CD4-positive, alpha-beta T cell (primary cell): ENCODE results near the gene ZC3H14. TPM values are rescaled to one million over a fixed set of nuclear protein-coding genes. Genes with fewer than 3 reads are reported as not detected.

Experiments used
- ATAC-seq: fragments of 200-7000 bp; cut with Tn5 transposase; one replicate; pipeline ENCODE4 v1.10.0; 2022; ENCODE audit warnings: mild to moderate bottlenecking; ENCODE audit not compliant: poor library complexity
- CTCF ChIA-PET: fragments of 350-600 bp; sonication (Branson Sonifier 250); formaldehyde crosslinking; loops from one replicate; lab custom pipeline; 2021; ENCODE audit warnings: antibody characterized with exemption, inconsistent platforms; lab: Charles Lee
- POLR2A ChIA-PET: fragments of 350-600 bp; sonication (Branson Sonifier 250); formaldehyde crosslinking; loops from one replicate; lab custom pipeline; 2021; ENCODE audit warnings: antibody characterized with exemption, inconsistent platforms; lab: Charles Lee
- DNase-seq, 14 experiments: peaks; one replicate each; pipeline ENCODE4 v3.0.0-alpha.2; 2013 to 2020; ENCODE audit warnings: mixed read lengths in 2 of 14
- H3K27ac ChIP-seq, 2 donors: one replicate each; pipeline versions ENCODE4 v1.5.1 to v1.7.0; 2013; ENCODE audit warnings: low read length in 2 of 2, low read depth in 1 of 2, mild to moderate bottlenecking in 1 of 2
- H3K27me3 ChIP-seq, 2 experiments: 1 replicate in 1 of 2; 2 replicates in 1 of 2; pipeline versions ENCODE4 v1.6.1 to v1.7.0; 2013; ENCODE audit warnings: low read length in 2 of 2, control low read depth in 1 of 2, mild to moderate bottlenecking in 1 of 2, moderate library complexity in 1 of 2; ENCODE audit not compliant: insufficient read depth in 2 of 2, control insufficient read depth in 1 of 2
- H3K36me3 ChIP-seq: one replicate; pipeline ENCODE4 v1.6.1; 2013; ENCODE audit warnings: low read length, control low read depth; ENCODE audit not compliant: insufficient read depth
- H3K4me1 ChIP-seq: one replicate; pipeline ENCODE4 v1.6.1; 2013; ENCODE audit warnings: low read length, control low read depth; ENCODE audit not compliant: insufficient read depth
- H3K4me3 ChIP-seq: one replicate; pipeline ENCODE4 v1.5.1; 2013; ENCODE audit warnings: mild to moderate bottlenecking, low read length, moderate library complexity
- H3K9me3 ChIP-seq, 2 experiments: 1 replicate in 1 of 2; 2 replicates in 1 of 2; pipeline versions ENCODE4 v1.6.1 to v1.7.0; 2013; ENCODE audit warnings: low read length in 2 of 2, mild to moderate bottlenecking in 2 of 2, control low read depth in 1 of 2, moderate library complexity in 1 of 2; ENCODE audit not compliant: control insufficient read depth in 1 of 2, insufficient read depth in 1 of 2
- H3K27ac Mint-ChIP-seq: one replicate; pipeline ENCODE4 v1.8.0; 2020; ENCODE audit warnings: mixed read lengths
- H3K27me3 Mint-ChIP-seq: one replicate; pipeline ENCODE4 v1.8.0; 2021; ENCODE audit warnings: mixed read lengths
- H3K36me3 Mint-ChIP-seq: one replicate; pipeline ENCODE4 v1.8.0; 2021; ENCODE audit warnings: low read depth, mixed read lengths
- H3K4me1 Mint-ChIP-seq: one replicate; pipeline ENCODE4 v1.8.0; 2021; ENCODE audit warnings: low read depth, mixed read lengths
- H3K4me3 Mint-ChIP-seq: one replicate; pipeline ENCODE4 v1.8.0; 2020; ENCODE audit warnings: mild to moderate bottlenecking, mixed read lengths
- H3K9me3 Mint-ChIP-seq: one replicate; pipeline ENCODE4 v1.8.0; 2020; ENCODE audit warnings: mixed read lengths
- CTCF ChIP-seq: fragments of 200-600 bp; IDR thresholded peaks from one replicate; pipeline ENCODE4 v1.8.0; 2022; ENCODE audit warnings: antibody characterized with exemption, mild to moderate bottlenecking
- intact Hi-C, 2 experiments: fragments of 100-400 bp; cut with DNase I in 1 of 2; cut with micrococcal nuclease in 1 of 2; formaldehyde crosslinking; loops; one replicate each; pipeline versions ENCODE4 v1.15.1 to v1.9.0; 2023 to 2025; cut with DNase I, micrococcal nuclease
- total RNA-seq, 174 experiments: library from RNA in 2 of 174; stranded (reverse) in 2 of 174; gene quantifications; one replicate each; pipeline ENCODE4 v1.2.3 and lab custom pipeline; 2021 to 2026

ZC3H14 gene
- total RNA-seq, 2 experiments from 2014 or later: 36.5 to 40.2 TPM

GRCh38 chr14:88551980-88552431 is 10.8 kb upstream of the ZC3H14 start:
- TF ChIP-seq CTCF: no peak
- DNase-seq (peak in 1 of 14 experiments; percentile 9), ATAC-seq (no peak)
- Mint-ChIP-seq H3K9me3 (no peaks in the 10 kb centered on the region), H3K4me3 (peak overlapping the region; percentile 71), H3K4me1 (peaks cover 39% of the 10 kb centered on the region), H3K36me3 (no peaks in the 10 kb centered on the region), H3K27me3 (peaks cover 76% of the 10 kb centered on the region), H3K27ac (no peak overlapping the region)
- CTCF ChIA-PET: no interaction called here
- POLR2A ChIA-PET: no interaction called here
- peaks cover 0 to 12% of the 10 kb centered on the region in 2 experiments for H3K9me3 ChIP-seq
- H3K27ac ChIP-seq: no peak overlapping the region
- intact Hi-C loops: loop anchor here in 1 of 2 experiments (10.0 kb wide), 2 partner anchors 273 to 607 kb away; partner anchors contain the start of gene TTC8
- no peaks in the 10 kb centered on the region for H3K36me3 ChIP-seq
- peaks cover 29 to 54% of the 10 kb centered on the region in 2 experiments for H3K27me3 ChIP-seq
- H3K4me3 ChIP-seq: peak overlapping the region; percentile 57
- H3K4me1 ChIP-seq: peaks cover 21% of the 10 kb centered on the region

DNA sequence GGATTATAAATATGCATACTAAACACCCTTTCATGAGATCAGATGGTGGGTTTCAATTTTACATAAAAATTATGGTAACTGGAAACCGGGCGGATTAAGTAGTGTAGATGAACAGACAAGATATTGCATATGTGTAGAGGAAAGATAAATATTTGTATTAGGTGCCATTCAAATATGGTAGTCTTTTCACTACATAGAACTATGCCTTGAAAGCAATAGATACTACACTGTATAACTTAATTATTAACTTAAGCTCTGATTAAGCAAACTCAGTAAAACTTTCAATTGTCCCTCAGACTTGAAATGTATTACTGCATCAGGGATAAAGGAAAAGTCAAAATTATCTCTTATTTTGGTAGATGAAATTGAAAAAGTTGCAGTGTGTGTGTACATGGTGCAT is 10.0 kb upstream of the ZC3H14 start:
- Mint-ChIP-seq H3K9me3 (no peaks in the 10 kb centered on the region), H3K4me1 (peaks cover 47% of the 10 kb centered on the region), H3K4me3 (peak overlapping the region; percentile 22), H3K27me3 (peaks cover 83% of the 10 kb centered on the region), H3K36me3 (no peaks in the 10 kb centered on the region), H3K27ac (no peak overlapping the region)
- no peak overlapping the region for H3K4me3 ChIP-seq
- POLR2A ChIA-PET: no interaction called here
- CTCF ChIA-PET: no interaction called here
- H3K27ac ChIP-seq: no peak overlapping the region
- peaks cover 30% of the 10 kb centered on the region for H3K4me1 ChIP-seq
- DNase-seq (no peak), ATAC-seq (no peak)
- no peaks in the 10 kb centered on the region for H3K36me3 ChIP-seq
- H3K9me3 ChIP-seq: peaks cover 0 to 12% of the 10 kb centered on the region in 2 experiments
- no peak for TF ChIP-seq CTCF
- intact Hi-C loops: loop anchor here in 1 of 2 experiments (10.0 kb wide), 2 partner anchors 272 to 608 kb away; partner anchors contain the start of gene TTC8
- H3K27me3 ChIP-seq: peaks cover 29 to 54% of the 10 kb centered on the region in 2 experiments

DNA sequence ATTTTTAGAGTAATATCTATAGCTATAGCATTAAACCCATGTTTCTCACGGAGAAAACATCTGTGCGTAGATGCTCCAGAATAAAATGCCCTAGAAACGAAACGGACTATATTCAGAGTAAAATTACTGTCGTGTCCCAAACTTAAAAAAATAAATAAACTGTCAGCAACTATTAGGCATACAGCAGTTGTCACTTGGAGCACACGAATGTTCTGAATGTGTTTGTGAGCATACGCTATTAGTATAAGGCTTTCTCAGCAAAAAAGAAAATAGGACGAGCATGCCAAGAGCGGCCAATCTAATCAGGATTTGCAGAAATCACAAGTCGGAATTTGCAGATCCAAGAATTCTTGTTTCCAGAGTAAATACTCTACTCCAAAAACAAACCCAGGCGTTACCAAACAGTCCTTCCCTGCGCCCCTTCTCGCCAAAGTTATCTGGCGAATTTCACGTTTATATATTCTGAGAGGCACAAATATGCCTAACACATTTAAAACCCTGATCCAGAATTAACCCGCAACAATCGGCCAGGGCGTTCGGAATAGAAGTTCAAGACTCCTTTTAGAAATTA is 8.9 kb upstream of the ZC3H14 start:
- ATAC-seq (no peak), DNase-seq (no peak)
- peaks cover 29 to 54% of the 10 kb centered on the region in 2 experiments for H3K27me3 ChIP-seq
- CTCF ChIA-PET: no interaction called here
- intact Hi-C loops: loop anchor here in 1 of 2 experiments (10.0 kb wide), 2 partner anchors 271 to 609 kb away; partner anchors contain the start of gene TTC8
- H3K4me1 ChIP-seq: peaks cover 30% of the 10 kb centered on the region
- Mint-ChIP-seq H3K4me1 (peaks cover 51% of the 10 kb centered on the region), H3K4me3 (peak overlapping the region; percentile 45), H3K27ac (no peak overlapping the region), H3K36me3 (no peaks in the 10 kb centered on the region), H3K9me3 (no peaks in the 10 kb centered on the region), H3K27me3 (peaks cover 76% of the 10 kb centered on the region)
- POLR2A ChIA-PET: no interaction called here
- peaks cover 0 to 12% of the 10 kb centered on the region in 2 experiments for H3K9me3 ChIP-seq
- peak overlapping the region; percentile 2 for H3K4me3 ChIP-seq
- TF ChIP-seq CTCF: no peak
- no peak overlapping the region for H3K27ac ChIP-seq
- no peaks in the 10 kb centered on the region for H3K36me3 ChIP-seq
